Thyroid gland (tissue), 4 donors: ENCODE results near the gene TNRC6B.

Experiments used
- CTCF ChIP-seq, 6 experiments: fragments of 200-600 bp in 3 of 6; fragments of 450-650 bp in 3 of 6; sonication (generic) in 3 of 6; IDR thresholded peaks; one replicate each; pipeline ENCODE4 v1.5.1; 2016 to 2019; ENCODE audit warnings: antibody characterized with exemption in 6 of 6, mild to moderate bottlenecking in 2 of 6, inconsistent platforms in 1 of 6, moderate library complexity in 1 of 6
- POLR2A ChIP-seq, 2 donors: fragments of 450-650 bp; IDR thresholded peaks; one replicate each; pipeline ENCODE4 v1.6.1; 2017; ENCODE audit warnings: antibody characterized with exemption in 2 of 2, mild to moderate bottlenecking in 2 of 2, moderate library complexity in 1 of 2

DNA sequence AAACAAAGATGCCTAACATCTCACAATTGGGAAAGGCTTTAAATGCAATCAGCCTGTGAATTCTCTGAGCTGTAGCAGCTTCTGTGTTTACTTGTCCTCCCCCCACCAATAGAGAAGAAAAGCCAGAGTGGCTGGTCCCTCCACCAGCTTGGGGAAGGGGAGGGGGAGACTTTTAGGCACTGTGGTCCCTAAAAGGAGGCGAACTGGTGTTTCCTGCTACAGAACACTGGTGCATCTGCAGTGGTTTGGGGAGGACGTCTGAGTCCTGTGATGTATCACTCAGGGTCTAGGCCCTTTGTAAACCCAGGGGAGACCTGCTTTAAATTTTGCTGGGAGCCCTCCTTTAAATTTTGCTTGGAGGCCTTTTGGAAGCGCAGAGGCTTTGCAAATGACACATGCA is 16.9 kb downstream of the TNRC6B start:
- TF ChIP-seq POLR2A (IDR thresholded peaks at IDR 0.05), result no peak
- TF ChIP-seq CTCF (IDR thresholded peaks at IDR 0.05), result no peak
